ENCODE data around the gene PRKRA. TPM values are rescaled to one million over a fixed set of nuclear protein-coding genes. Genes with fewer than 3 reads are reported as not detected.

Gene PRKRA
- total and polyA plus RNA-seq, 2 experiments from 2014 or later: 44.0 to 67.1 TPM

DNA sequence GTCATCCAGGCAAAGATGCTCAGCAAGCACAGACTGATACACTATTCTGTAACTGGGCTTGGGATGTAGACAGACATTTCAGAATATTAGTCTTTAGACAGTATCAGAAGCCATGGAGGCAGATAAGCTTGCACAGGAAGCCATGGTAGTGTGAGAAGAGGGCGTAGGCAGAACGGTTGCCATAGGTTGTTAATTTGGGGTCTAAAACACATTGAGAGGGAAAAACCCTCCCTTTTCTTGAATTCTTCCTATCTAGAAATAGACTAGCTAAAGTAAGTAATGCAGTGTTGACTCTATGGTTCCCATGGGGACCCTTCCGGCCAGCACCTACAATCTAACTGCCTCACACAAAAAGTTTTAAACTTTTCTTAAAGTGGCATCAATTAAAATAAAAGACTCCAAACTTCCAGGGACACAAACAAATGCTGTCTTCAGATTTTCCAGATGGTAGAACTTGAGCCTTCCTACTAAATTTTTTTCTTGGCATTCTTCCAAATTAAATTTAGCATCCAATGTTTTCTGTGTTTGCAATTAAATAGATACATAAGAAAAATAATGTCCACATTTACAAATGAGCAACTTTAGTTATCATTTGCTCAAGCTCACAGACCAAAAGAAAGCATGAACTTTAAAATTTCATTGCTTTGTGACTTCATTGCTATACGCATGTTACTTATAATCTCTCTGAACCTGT, 1.9 kb downstream of the PRKRA start (continued):
- TF ChIP-seq ETS1 (IDR thresholded peaks at IDR 0.05): no peak
- TF ChIP-seq JUNB (IDR thresholded peaks at IDR 0.05; ENCODE audit: unreplicated experiment): no peak

DNA sequence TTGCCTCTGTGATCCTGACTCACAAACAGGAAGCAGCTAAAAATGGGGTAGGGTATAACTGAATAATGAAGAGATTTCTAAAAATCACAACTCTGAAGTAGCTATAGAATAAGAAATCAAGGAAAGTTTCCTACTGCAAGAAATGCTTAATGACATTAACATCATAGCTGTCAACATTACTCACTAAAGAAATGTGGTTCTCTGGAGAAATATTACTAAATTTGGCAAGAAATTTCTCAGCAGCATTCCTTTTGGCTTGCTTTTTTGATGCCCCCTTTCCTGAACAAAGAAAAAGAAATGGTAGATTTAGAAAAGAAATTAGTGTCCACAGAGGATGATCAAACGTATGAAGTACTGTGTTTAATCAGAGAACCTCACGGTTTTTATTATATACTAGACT, 9.5 kb downstream of the PRKRA start:
- no peaks in the 10 kb centered on the region; the same call in 2 of the 3 replicates for H3K4me1 Mint-ChIP-seq
- Histone ChIP-seq H3K27me3 (ENCODE audit: insufficient read depth) (no peaks in the 10 kb centered on the region), H3K27ac (ENCODE audit: low read depth) (no peak overlapping the region), H3K79me2 (replicated peaks; ENCODE audit: insufficient read depth) (no peaks in the 10 kb centered on the region), H4K20me1 (replicated peaks; ENCODE audit: insufficient read depth) (no peaks in the 10 kb centered on the region; the same call in 1 of the 2 replicates), H2AFZ (no peak overlapping the region), H3F3A (replicated peaks; ENCODE audit: low read depth) (no peaks in the 10 kb centered on the region), H3K4me3 (no peak overlapping the region), H3K4me1 (ENCODE audit: insufficient read depth) (no peaks in the 10 kb centered on the region), H3K4me2 (no peak overlapping the region), H3K36me3 (ENCODE audit: insufficient read depth) (peaks cover 58% of the 10 kb centered on the region), H3K9me2 (ENCODE audit: insufficient read depth) (no peaks in the 10 kb centered on the region)
- ATAC-seq (no peak), DNase-seq (ENCODE audit: low spot score) (no peak)
- peaks cover 72% of the 10 kb centered on the region; the same call in 2 of the 3 replicates for H3K36me3 Mint-ChIP-seq (ENCODE audit: low read depth)
- no peaks in the 10 kb centered on the region for H3K9me3 Mint-ChIP-seq
- H3K27ac Mint-ChIP-seq: no peak overlapping the region
- H3K4me3 Mint-ChIP-seq: no peak overlapping the region
- H3K27me3 Mint-ChIP-seq (ENCODE audit: insufficient read depth, low read depth, poor library complexity): no peaks in the 10 kb centered on the region
- no peak for TF ChIP-seq ZNF114 (CRISPR knock-in tag; IDR thresholded peaks at IDR 0.05)

DNA sequence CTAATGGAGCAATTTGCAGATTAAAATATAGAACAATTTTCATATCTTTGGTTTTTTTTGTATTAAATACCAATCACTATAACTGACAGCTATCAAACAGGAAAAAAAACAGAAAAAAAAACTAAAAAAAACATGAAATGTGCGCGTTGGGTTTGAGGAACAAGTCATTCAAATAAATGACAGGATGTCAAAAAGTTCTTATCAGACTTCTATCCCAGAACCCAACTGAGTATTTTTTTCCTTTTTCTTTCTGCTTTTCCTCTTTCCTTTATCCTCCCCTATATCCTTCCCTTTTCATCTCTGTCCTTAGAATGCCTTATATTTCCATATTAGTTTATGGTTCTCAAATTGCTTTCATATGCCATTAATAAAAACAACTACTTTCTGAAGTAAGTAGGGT, 14.3 kb downstream of the PRKRA start:
- H3K36me3 ChIP-seq (ENCODE audit: insufficient read depth): peaks cover 61% of the 10 kb centered on the region
- Mint-ChIP-seq H3K9me3 (no peaks in the 10 kb centered on the region), H3K4me3 (no peak overlapping the region), H3K27ac (no peak overlapping the region), H3K36me3 (ENCODE audit: low read depth) (peaks cover 75% of the 10 kb centered on the region; the same call in 2 of the 3 replicates), H3K27me3 (ENCODE audit: insufficient read depth, low read depth, poor library complexity) (peaks cover 3% of the 10 kb centered on the region), H3K4me1 (no peaks in the 10 kb centered on the region; the same call in 2 of the 3 replicates)
- no peaks in the 10 kb centered on the region; the same call in 1 of the 2 replicates for H4K20me1 ChIP-seq (replicated peaks; ENCODE audit: insufficient read depth)
- H3K27ac ChIP-seq (ENCODE audit: low read depth): no peak overlapping the region
- H3K4me3 ChIP-seq: no peak overlapping the region
- ATAC-seq (no peak), DNase-seq (ENCODE audit: low spot score) (no peak)
- H3K27me3 ChIP-seq (ENCODE audit: insufficient read depth): no peaks in the 10 kb centered on the region
- no peaks in the 10 kb centered on the region for H3K4me1 ChIP-seq (ENCODE audit: insufficient read depth)
- H3K4me2 ChIP-seq: no peak overlapping the region
- H3K79me2 ChIP-seq (replicated peaks; ENCODE audit: insufficient read depth): no peaks in the 10 kb centered on the region
- no peak overlapping the region for H2AFZ ChIP-seq
- TF ChIP-seq NANOG (IDR thresholded peaks at IDR 0.05; ENCODE audit: borderline replicate concordance): no peak
- TF ChIP-seq EZH2 (IDR thresholded peaks at IDR 0.05; ENCODE audit: low read depth, unreplicated experiment): no peak
- TF ChIP-seq POLR2AphosphoS5 (IDR thresholded peaks at IDR 0.05; ENCODE audit: low read depth): no peak
- TF ChIP-seq ZNF331 (CRISPR knock-in tag; IDR thresholded peaks at IDR 0.05; ENCODE audit: low read depth): no peak
- TF ChIP-seq CREB1 (CRISPR knock-in tag; IDR thresholded peaks at IDR 0.05; ENCODE audit: low read depth): no peak
- TF ChIP-seq ZNF114 (CRISPR knock-in tag; IDR thresholded peaks at IDR 0.05): no peak
- no peak for TF ChIP-seq ZNF462 (CRISPR knock-in tag; IDR thresholded peaks at IDR 0.05)
- TF ChIP-seq ETS1 (IDR thresholded peaks at IDR 0.05): no peak
- TF ChIP-seq STAT1 (IDR thresholded peaks at IDR 0.05; ENCODE audit: unreplicated experiment): no peak
- no peaks in the 10 kb centered on the region for H3F3A ChIP-seq (replicated peaks; ENCODE audit: low read depth)
- H3K9me2 ChIP-seq (ENCODE audit: insufficient read depth): no peaks in the 10 kb centered on the region

Data from GM23338 (cell line).